AG10803 (cell line): ENCODE data around the gene FBXO45.

Experiments used
- DNase-seq: peaks from one replicate; pipeline ENCODE4 v3.0.0; 2010; ENCODE audit warnings: low read depth
- H3K4me3 ChIP-seq: 2 replicates; pipeline ENCODE4 v1.5.1; 2011; ENCODE audit warnings: mild to moderate bottlenecking, low read length, control low read depth
- TF ChIP-seq, protein P1 (sequence below): conservative IDR thresholded peaks from 2 replicates; pipeline ENCODE4 v1.5.1; 2011; ENCODE audit warnings: mild to moderate bottlenecking, low read length, control low read depth, inconsistent platforms

The FBXO45 gene

DNA sequence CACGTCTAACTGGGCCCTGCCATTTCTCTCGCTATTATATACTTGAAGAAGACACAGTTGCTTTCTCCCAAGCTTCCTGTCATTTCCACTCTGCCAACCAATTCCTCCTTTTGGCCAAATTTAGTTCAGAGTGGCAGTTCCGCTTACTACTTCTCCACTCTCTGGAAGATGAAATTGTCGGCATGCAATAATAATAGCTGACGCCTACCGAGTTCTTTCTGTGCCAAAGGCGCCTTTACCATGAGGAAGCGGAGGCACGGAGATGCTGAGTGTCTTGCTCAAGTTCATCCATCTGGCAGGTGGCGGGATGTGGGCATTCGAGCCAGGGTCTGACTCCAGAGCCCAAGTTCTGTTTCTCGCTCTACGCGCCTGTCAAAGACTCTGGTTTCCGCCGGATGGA is 56.4 kb downstream of the FBXO45 start:
- no peak overlapping the region for H3K4me3 ChIP-seq

DNA sequence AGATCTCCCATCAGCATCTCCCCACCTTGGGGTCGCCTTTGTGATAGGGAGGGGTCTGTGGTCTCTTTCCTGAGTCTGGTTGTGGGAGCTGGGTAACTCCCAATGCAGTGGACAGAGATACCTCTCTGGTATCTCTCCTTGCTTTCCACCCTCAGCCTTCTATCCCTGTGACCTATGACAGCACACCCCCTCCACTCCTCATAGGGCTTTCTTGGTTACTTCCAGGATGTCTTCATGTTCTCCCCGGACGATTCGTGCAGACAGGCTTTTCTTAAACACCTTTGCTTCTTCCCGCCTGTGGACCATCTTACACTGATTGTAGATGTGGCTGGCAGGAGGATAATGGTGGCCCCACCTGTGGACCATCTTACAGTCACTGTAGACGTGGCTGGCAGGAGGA is 56.9 kb downstream of the FBXO45 start:
- DNase-seq: no peak
- TF ChIP-seq, protein P1, sequence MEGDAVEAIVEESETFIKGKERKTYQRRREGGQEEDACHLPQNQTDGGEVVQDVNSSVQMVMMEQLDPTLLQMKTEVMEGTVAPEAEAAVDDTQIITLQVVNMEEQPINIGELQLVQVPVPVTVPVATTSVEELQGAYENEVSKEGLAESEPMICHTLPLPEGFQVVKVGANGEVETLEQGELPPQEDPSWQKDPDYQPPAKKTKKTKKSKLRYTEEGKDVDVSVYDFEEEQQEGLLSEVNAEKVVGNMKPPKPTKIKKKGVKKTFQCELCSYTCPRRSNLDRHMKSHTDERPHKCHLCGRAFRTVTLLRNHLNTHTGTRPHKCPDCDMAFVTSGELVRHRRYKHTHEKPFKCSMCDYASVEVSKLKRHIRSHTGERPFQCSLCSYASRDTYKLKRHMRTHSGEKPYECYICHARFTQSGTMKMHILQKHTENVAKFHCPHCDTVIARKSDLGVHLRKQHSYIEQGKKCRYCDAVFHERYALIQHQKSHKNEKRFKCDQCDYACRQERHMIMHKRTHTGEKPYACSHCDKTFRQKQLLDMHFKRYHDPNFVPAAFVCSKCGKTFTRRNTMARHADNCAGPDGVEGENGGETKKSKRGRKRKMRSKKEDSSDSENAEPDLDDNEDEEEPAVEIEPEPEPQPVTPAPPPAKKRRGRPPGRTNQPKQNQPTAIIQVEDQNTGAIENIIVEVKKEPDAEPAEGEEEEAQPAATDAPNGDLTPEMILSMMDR: no peak
- H3K4me3 ChIP-seq: no peak overlapping the region

More for the DNA sequence above, 56.4 kb downstream of the FBXO45 start:
- no peak for DNase-seq
- TF ChIP-seq, protein P1: no peak

DNA sequence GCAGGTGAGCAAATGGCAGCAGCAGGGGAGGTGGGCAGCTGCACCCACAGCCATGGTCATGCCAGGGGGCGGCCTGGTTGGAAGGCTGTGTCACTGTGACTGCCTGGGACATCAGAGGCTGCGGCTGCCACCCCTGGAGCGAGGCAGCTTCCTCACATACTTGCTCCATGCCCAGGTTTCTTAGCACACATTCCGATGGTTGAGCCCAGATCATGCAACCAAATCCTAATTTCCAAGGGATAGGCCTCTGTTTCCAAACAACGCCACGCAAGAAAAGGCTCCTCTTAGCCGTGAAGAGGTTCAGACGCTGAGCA is 59.4 kb downstream of the FBXO45 start:
- TF ChIP-seq, protein P1: no peak
- no peak overlapping the region for H3K4me3 ChIP-seq
- no peak for DNase-seq

DNA sequence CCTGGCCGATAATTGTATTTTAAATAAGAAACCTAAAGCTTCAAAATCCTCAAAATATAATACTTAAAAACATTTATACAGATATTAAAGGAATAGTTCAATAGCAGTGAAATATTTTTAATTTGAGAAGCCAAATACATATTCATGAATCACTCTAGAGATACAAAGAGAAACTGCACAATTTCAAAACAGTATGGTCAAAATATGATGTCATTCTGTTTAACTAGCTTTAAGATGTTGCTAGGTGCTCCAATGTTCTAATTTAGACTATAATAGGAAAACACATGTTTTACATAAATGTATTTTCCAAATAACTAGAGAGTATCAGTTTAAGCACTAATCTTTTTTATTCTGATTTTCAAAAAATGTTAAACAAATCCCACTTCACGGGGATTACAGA is 60.8 kb downstream of the FBXO45 start:
- TF ChIP-seq, protein P1: no peak
- DNase-seq: no peak
- no peak overlapping the region for H3K4me3 ChIP-seq

DNA sequence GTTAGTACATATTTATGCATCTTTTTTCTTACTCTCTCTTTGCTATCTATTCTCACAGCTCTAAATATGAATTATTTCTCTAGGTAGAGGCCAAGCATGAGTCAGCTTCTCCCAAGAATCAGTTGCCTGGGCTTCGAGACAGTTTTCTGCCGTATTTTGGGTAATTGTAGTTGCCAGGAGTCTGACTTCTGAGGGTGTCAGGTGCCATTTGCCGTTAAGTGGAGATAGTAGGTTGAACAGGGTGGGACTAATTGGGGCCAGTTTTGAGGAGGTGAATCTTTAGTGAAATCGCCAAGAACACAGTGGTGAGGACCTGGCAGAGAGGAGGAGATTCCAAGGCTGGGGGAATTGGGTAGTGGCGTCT is 63.2 kb downstream of the FBXO45 start:
- TF ChIP-seq, protein P1: no peak
- peak overlapping the region; percentile 70 for H3K4me3 ChIP-seq
- DNase-seq: no peak

DNA sequence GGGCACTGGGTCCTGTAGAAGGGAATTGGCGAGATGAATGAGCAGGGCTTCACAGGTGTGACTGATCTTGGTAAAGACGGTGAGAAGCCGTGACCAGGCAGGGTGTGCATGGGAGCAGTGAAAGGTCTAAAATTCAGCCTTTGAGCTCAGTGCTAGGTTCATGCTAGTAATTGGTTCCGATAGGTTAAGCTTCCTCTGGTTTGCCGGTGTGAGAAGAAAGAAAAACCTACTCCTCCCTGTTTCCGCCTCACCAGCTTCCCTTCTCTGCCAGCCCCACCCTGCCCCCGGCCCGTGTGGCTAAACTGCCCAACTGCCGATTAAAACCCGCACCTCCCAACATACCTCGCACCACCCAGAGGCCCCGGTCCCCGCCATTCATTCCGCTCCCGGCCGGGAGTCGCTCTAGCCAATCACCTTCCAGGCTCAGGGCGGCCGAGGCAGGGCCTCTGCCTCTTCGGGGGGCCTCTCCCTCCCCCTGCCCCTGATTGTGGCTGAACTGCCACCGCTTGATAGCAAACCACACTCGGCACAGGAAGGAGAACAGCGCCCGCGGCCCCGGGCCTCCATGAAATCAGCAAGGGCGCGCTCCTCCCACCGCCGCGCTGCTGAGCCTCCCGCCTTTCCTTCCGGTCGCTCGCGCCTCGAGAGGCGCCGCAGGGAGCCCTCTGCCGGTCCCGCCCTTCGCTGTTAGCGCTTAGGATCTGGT is 63.7 kb downstream of the FBXO45 start:
- peak overlapping the region; percentile 70 for H3K4me3 ChIP-seq
- TF ChIP-seq, protein P1: peak; percentile 34; the same call in 1 of the 2 replicates
- peak; percentile 55 for DNase-seq

DNA sequence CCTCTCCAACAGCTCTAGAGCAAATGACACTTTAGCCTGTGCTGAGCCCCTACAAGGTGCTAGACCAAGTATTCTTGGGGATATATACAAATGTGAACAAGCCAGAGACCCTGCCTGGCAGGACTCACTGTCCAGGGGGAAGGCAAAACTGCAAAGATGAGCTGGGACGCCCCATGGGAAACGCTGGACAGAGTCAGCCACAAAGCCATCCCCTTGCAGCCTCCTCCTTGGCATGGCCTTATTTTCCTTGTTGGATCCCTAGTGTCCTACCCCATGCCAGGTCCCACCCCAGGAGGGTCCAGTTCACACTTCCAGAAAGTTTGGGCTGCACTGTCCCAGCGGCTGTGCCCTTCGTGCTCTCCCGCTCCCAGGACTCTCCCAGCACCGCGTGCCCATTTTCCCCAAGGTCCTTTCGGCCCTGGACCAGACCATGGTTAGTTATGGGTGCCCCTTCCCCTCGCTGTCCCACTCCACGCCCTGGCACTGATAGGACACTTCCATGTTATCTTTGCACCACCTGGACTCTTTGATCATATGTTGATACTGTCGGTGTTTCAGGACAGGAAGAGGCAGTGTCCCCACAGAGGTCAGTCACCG is 65.2 kb downstream of the FBXO45 start:
- TF ChIP-seq, protein P1: no peak
- DNase-seq: no peak
- no peak overlapping the region for H3K4me3 ChIP-seq
